H9 (cell line): ENCODE results near the gene STMN1. TPM values are rescaled to one million over a fixed set of nuclear protein-coding genes. Genes with fewer than 3 reads are reported as not detected.
A peak's percentile ranks its signal among the peaks of the same experiment; 100 is the strongest.

Source experiments
- DNase-seq: peaks from one replicate; pipeline ENCODE4 v3.0.0-alpha.2; 2017
- H2AFZ ChIP-seq: one replicate; pipeline ENCODE4 v1.6.1; 2013; ENCODE audit warnings: mild to moderate bottlenecking, low read length, control low read depth, moderate library complexity
- H2AK5ac ChIP-seq: 2 replicates; pipeline ENCODE4 v1.6.1; 2013; ENCODE audit warnings: low read length, control low read depth, mixed read lengths; ENCODE audit not compliant: insufficient read length
- H2BK120ac ChIP-seq: one replicate; pipeline ENCODE4 v1.6.1; 2013; ENCODE audit warnings: low read depth, mild to moderate bottlenecking, low read length, control low read depth, inconsistent platforms; ENCODE audit not compliant: poor library complexity, severe bottlenecking
- H2BK12ac ChIP-seq: 2 replicates; pipeline ENCODE4 v1.6.1; 2013; ENCODE audit warnings: low read length, control low read depth, mixed read lengths, low read depth; ENCODE audit not compliant: insufficient read length
- H2BK15ac ChIP-seq: 2 replicates; pipeline ENCODE4 v1.6.1; 2013; ENCODE audit warnings: low read depth, low read length, control low read depth
- H2BK20ac ChIP-seq: one replicate; pipeline ENCODE4 v1.6.1; 2013; ENCODE audit warnings: low read depth, mild to moderate bottlenecking, low read length, control low read depth, inconsistent platforms; ENCODE audit not compliant: poor library complexity, severe bottlenecking
- H2BK5ac ChIP-seq: 2 replicates; pipeline ENCODE4 v1.6.1; 2013; ENCODE audit warnings: low read length, control low read depth, mixed read lengths; ENCODE audit not compliant: insufficient read length
- H3K14ac ChIP-seq: 2 replicates; pipeline ENCODE4 v1.6.1; 2013; ENCODE audit warnings: low read length, control low read depth; ENCODE audit not compliant: insufficient read depth
- H3K18ac ChIP-seq: 2 replicates; pipeline ENCODE4 v1.6.1; 2013; ENCODE audit warnings: low read depth, mild to moderate bottlenecking, mixed read lengths, low read length, control low read depth; ENCODE audit not compliant: insufficient read length
- H3K23ac ChIP-seq: 2 replicates; pipeline ENCODE4 v1.6.1; 2013; ENCODE audit warnings: low read length, control low read depth, mixed read lengths, low read depth; ENCODE audit not compliant: insufficient read length
- H3K23me2 ChIP-seq: 2 replicates; pipeline ENCODE4 v1.6.1; 2013; ENCODE audit warnings: low read depth, mild to moderate bottlenecking, mixed read lengths, low read length, control low read depth; ENCODE audit not compliant: insufficient read length, poor library complexity, severe bottlenecking
- H3K27ac ChIP-seq: 2 replicates; pipeline ENCODE4 v1.5.1; 2013; ENCODE audit warnings: low read length, control low read depth, mixed read lengths, low read depth; ENCODE audit not compliant: insufficient read length
- H3K27me3 ChIP-seq: 2 replicates; pipeline ENCODE4 v1.6.1; 2013; ENCODE audit warnings: low read length, control low read depth, inconsistent platforms; ENCODE audit not compliant: insufficient read depth
- H3K4ac ChIP-seq: 2 replicates; pipeline ENCODE4 v1.6.1; 2013; ENCODE audit warnings: low read depth, mild to moderate bottlenecking, control low read depth, inconsistent platforms, low read length, moderate library complexity
- H3K4me1 ChIP-seq: 2 replicates; pipeline ENCODE4 v1.6.1; 2013; ENCODE audit warnings: low read length, control low read depth, inconsistent platforms; ENCODE audit not compliant: insufficient read depth
- H3K4me2 ChIP-seq: 2 replicates; pipeline ENCODE4 v1.6.1; 2013; ENCODE audit warnings: low read length, control low read depth, mixed read lengths; ENCODE audit not compliant: insufficient read length, insufficient read depth
- H3K56ac ChIP-seq: 2 replicates; pipeline ENCODE4 v1.6.1; 2013; ENCODE audit warnings: low read depth, mild to moderate bottlenecking, mixed read lengths, low read length, control low read depth; ENCODE audit not compliant: insufficient read length
- H3K79me1 ChIP-seq: 2 replicates; pipeline ENCODE4 v1.6.1; 2013; ENCODE audit warnings: low read depth, mild to moderate bottlenecking, moderate library complexity, low read length, control low read depth, inconsistent platforms; ENCODE audit not compliant: insufficient read depth, poor library complexity, severe bottlenecking
- H3K79me2 ChIP-seq: 2 replicates; pipeline ENCODE4 v1.6.1; 2013; ENCODE audit warnings: low read length, control low read depth, inconsistent platforms; ENCODE audit not compliant: insufficient read depth
- H3K9ac ChIP-seq: 2 replicates; pipeline ENCODE4 v1.6.1; 2013; ENCODE audit warnings: low read length, control low read depth, mixed read lengths; ENCODE audit not compliant: insufficient read length; ENCODE audit errors: extremely low read depth
- H3K9me3 ChIP-seq: one replicate; pipeline ENCODE4 v1.6.1; 2013; ENCODE audit warnings: low read depth, low read length, inconsistent platforms; ENCODE audit not compliant: control insufficient read depth
- H3T11ph ChIP-seq: one replicate; pipeline ENCODE4 v1.6.1; 2013; ENCODE audit warnings: mild to moderate bottlenecking, low read length, control low read depth, inconsistent platforms
- H4K20me1 ChIP-seq: one replicate; pipeline ENCODE4 v1.6.1; 2013; ENCODE audit not compliant: control insufficient read depth, insufficient read length, insufficient read depth
- H4K5ac ChIP-seq: 2 replicates; pipeline ENCODE4 v1.6.1; 2013; ENCODE audit warnings: low read depth, mild to moderate bottlenecking, mixed read lengths, low read length, control low read depth; ENCODE audit not compliant: insufficient read length
- H4K8ac ChIP-seq: replicated peaks from 2 replicates; pipeline ENCODE4 v1.6.1; 2013; ENCODE audit warnings: low read length, control low read depth, mixed read lengths, low read depth; ENCODE audit not compliant: insufficient read length
- H4K91ac ChIP-seq: 2 replicates; pipeline ENCODE4 v1.6.1; 2013; ENCODE audit warnings: low read depth, mild to moderate bottlenecking, moderate library complexity, mixed read lengths, low read length, control low read depth; ENCODE audit not compliant: insufficient read length
- H3K27ac Mint-ChIP-seq, 3 experiments: 2 replicates in 2 of 3; 3 replicates in 1 of 3; pipeline ENCODE4 v1.8.0; 2020 to 2021; ENCODE audit warnings: mixed read lengths in 3 of 3, mild to moderate bottlenecking in 1 of 3, moderate library complexity in 1 of 3
- H3K27me3 Mint-ChIP-seq: 2 replicates; pipeline ENCODE4 v1.8.0; 2021; ENCODE audit warnings: low read depth, mild to moderate bottlenecking, moderate library complexity, mixed read lengths
- H3K36me3 Mint-ChIP-seq, 3 experiments: 2 replicates in 2 of 3; 3 replicates in 1 of 3; pipeline ENCODE4 v1.8.0; 2020 to 2021; ENCODE audit warnings: low read depth in 3 of 3, mixed read lengths in 3 of 3; ENCODE audit not compliant: insufficient read depth in 1 of 3
- H3K4me1 Mint-ChIP-seq, 2 experiments: 2 replicates each; pipeline ENCODE4 v1.8.0; 2020; ENCODE audit warnings: mixed read lengths in 2 of 2
- H3K4me3 Mint-ChIP-seq, 2 experiments: 2 replicates in 1 of 2; 3 replicates in 1 of 2; pipeline ENCODE4 v1.8.0; 2020 to 2021; ENCODE audit warnings: mild to moderate bottlenecking in 2 of 2, mixed read lengths in 2 of 2, moderate library complexity in 1 of 2
- H3K9me3 Mint-ChIP-seq, 2 experiments: 2 replicates in 1 of 2; 3 replicates in 1 of 2; pipeline ENCODE4 v1.8.0; 2020; ENCODE audit warnings: mild to moderate bottlenecking in 2 of 2, mixed read lengths in 2 of 2, moderate library complexity in 1 of 2
- WGBS: extraction: QIAGEN DNeasy Blood & Tissue Kit; methylation state at CpG from one replicate; pipeline ENCODE4 v1.1.7; 2013; ENCODE audit warnings: missing lambda C conversion rate, low lambda C conversion rate, mixed read lengths; ENCODE audit not compliant: insufficient read length; ENCODE audit errors: extremely low coverage; 5-methylcytosine and 5-hydroxymethylcytosine counted together
- long read RNA-seq: library from polyadenylated mRNA; unstranded; transcript quantifications from one replicate; pipeline ENCODE4 v2.0.0, GENCODE V29; 2020
- total RNA-seq: library from RNA; stranded (reverse); gene quantifications from 2 replicates; pipeline ENCODE4 v1.2.1, GENCODE V29; 2021
- TF ChIP-seq, protein P1 (sequence below): fragments of 200-600 bp; sonication (generic); conservative IDR thresholded peaks from 3 replicates; pipeline ENCODE4 v1.8.0; 2021; ENCODE audit warnings: antibody characterized with exemption, mild to moderate bottlenecking

Gene STMN1
- total RNA-seq: 499 and 500 TPM in 2 replicates
- long read RNA-seq, transcript STMN1-206 (5 exons, 1,504 nt): major isoform, 499 of 612 reads
- long read RNA-seq, transcript STMN1-203 (5 exons, 1,712 nt): minor isoform, 43 of 612 reads
- long read RNA-seq, partial matches to known transcripts: 38 of 612 reads
- long read RNA-seq, other reads (novel, unspliced or antisense): 30 of 612 reads

DNA sequence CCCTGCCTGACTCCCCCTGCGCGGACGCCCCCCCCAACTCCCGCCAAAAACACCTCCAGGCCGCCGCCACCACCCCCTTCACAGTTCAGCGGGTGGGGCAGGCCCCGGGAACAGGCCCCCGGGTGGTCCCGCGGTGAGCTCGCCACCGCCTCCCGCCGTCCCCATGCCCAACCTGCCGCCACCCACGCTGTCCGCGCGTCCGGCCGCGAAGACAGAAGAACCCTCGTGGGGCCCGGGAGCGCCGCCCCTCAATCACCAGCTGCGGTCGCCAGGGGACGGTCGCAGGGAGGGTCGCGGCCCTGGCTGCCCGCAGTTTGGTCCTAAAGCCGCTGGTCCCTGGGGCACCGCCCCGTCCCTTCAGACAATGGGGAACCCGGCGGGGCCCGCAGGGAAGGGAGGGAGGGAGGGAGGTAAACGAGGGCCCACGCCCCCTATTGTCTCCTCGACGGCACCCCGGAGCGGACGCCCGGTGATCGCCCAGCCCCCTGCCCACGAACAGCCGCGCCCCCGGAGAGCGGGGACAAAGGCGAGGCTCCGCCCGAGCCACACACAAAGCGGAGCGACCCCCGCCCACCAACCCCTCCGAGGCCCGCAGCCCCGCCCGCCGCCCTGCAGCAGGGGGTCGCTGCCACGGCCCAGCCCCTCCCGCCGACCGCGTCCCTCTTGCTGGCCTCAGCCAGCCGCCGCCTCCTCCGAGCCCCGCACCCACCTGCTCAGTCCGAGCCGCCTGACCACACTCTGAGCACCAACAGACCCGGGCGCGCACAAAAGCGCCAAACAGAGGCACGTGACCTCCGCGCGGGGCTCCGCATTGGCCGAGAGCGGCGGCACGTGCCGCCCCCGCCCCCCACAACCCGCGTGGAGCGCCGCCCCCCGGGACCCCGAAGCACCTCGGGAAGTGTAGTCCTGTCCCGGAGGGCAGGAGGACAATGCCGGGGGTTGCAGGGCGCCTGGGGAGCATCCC lies at the start of gene STMN1:
TSS of gene STMN1 (minus strand) at position 740 of the 964 bp plus-strand sequence. CDS start 1,743 bp downstream, outside the sequence.
- Histone ChIP-seq H4K5ac (peak within 1 kb of the TSS; percentile 13), H3K4ac (no peak within 1 kb of the TSS; the same call in 1 of the 2 replicates), H4K8ac (no peak within 1 kb of the TSS), H3K9me3 (no peaks in the 10 kb centered on the region), H3K14ac (peak within 1 kb of the TSS; percentile 89), H3T11ph (no peak within 1 kb of the TSS), H3K79me1 (peaks cover 3% of the 10 kb centered on the region), H3K27me3 (no peaks in the 10 kb centered on the region), H3K23me2 (peaks cover 4% of the 10 kb centered on the region), H2AK5ac (no peak within 1 kb of the TSS), H4K91ac (no peak within 1 kb of the TSS), H2BK12ac (no peak within 1 kb of the TSS), H3K18ac (peak within 1 kb of the TSS; percentile 93), H3K4me1 (no peaks in the 10 kb centered on the region), H2BK120ac (peak within 1 kb of the TSS; percentile 72), H2BK15ac (no peak within 1 kb of the TSS), H3K56ac (no peak within 1 kb of the TSS), H3K79me2 (peaks cover 19% of the 10 kb centered on the region; the same call in 1 of the 2 replicates), H2BK20ac (no peak within 1 kb of the TSS), H3K4me2 (peak within 1 kb of the TSS; percentile 73), H3K27ac (no peak within 1 kb of the TSS), H4K20me1 (no peaks in the 10 kb centered on the region), H3K23ac (no peak within 1 kb of the TSS), H2AFZ (peak within 1 kb of the TSS; percentile 53), H3K9ac (peak within 1 kb of the TSS; percentile 82), H2BK5ac (no peak within 1 kb of the TSS)
- peak within 1 kb of the TSS; percentile 83 to 98 (median 97); a peak in 6 of 7 replicates for H3K27ac Mint-ChIP-seq
- TF ChIP-seq, protein P1, sequence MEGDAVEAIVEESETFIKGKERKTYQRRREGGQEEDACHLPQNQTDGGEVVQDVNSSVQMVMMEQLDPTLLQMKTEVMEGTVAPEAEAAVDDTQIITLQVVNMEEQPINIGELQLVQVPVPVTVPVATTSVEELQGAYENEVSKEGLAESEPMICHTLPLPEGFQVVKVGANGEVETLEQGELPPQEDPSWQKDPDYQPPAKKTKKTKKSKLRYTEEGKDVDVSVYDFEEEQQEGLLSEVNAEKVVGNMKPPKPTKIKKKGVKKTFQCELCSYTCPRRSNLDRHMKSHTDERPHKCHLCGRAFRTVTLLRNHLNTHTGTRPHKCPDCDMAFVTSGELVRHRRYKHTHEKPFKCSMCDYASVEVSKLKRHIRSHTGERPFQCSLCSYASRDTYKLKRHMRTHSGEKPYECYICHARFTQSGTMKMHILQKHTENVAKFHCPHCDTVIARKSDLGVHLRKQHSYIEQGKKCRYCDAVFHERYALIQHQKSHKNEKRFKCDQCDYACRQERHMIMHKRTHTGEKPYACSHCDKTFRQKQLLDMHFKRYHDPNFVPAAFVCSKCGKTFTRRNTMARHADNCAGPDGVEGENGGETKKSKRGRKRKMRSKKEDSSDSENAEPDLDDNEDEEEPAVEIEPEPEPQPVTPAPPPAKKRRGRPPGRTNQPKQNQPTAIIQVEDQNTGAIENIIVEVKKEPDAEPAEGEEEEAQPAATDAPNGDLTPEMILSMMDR: no peak; the same call in 2 of the 3 replicates
- H3K9me3 Mint-ChIP-seq: peaks cover 0 to 2% of the 10 kb centered on the region in 2 experiments; a peak in 2 of 5 replicates
- peaks cover 31 to 39% of the 10 kb centered on the region in 2 experiments for H3K4me1 Mint-ChIP-seq
- DNase-seq: peak; percentile 98
- H3K4me3 Mint-ChIP-seq: peak within 1 kb of the TSS; percentile 86 to 92
- peaks cover 19% of the 10 kb centered on the region for H3K27me3 Mint-ChIP-seq
- peaks cover 20 to 39% (median 31%) of the 10 kb centered on the region in 3 experiments for H3K36me3 Mint-ChIP-seq
- WGBS: no CpG with 5 or more reads among the region's 102 CpGs
